Inflammatory macrophage treated with lipopolysaccharide for 1 hour (primary cell): ENCODE measurements around the gene ZSWIM2.
"Not testable (repeated sequence)": the region's sequence is repeated elsewhere in the genome, so short reads cannot be mapped to it uniquely, and the experiment has no call there.

ENCODE experiments used
- DNase-seq, 2 donors: peaks; one replicate each; pipeline ENCODE4 v3.0.0-alpha.2; 2020 to 2022

ZSWIM2 gene

GRCh38 chr2:186848873-186849578 is at the start of gene ZSWIM2:
ZSWIM2 (minus strand) TSS chr2:186849170; CDS start chr2:186849130, 40 bp downstream.
- peak; percentile 73 to 79 for DNase-seq

- not testable (repeated sequence) for DNase-seq
Observed at GRCh38 chr2:186896220-186896619, 47.2 kb upstream of the ZSWIM2 start.

- no peak for DNase-seq
Observed at GRCh38 chr2:186895451-186895850, 46.5 kb upstream of the ZSWIM2 start.

GRCh38 chr2:186894478-186894877 is 45.5 kb upstream of the ZSWIM2 start:
- DNase-seq = no peak

- DNase-seq = no peak
Observed at GRCh38 chr2:186892821-186893220, 43.9 kb upstream of the ZSWIM2 start.

- no peak for DNase-seq
Observed at GRCh38 chr2:186891185-186891621, 42.2 kb upstream of the ZSWIM2 start.

- no peak for DNase-seq
Observed at GRCh38 chr2:186889101-186889879, 40.3 kb upstream of the ZSWIM2 start.

GRCh38 chr2:186887107-186888090 is 38.4 kb upstream of the ZSWIM2 start:
- DNase-seq = no peak

- no peak for DNase-seq
Observed at GRCh38 chr2:186884587-186884986, 35.6 kb upstream of the ZSWIM2 start.

GRCh38 chr2:186883666-186884065 is 34.7 kb upstream of the ZSWIM2 start:
- DNase-seq = no peak

- no peak for DNase-seq
Observed at GRCh38 chr2:186882511-186883071, 33.6 kb upstream of the ZSWIM2 start.

- DNase-seq = no peak
Observed at GRCh38 chr2:186881660-186882059, 32.7 kb upstream of the ZSWIM2 start.

GRCh38 chr2:186879312-186879711 is 30.3 kb upstream of the ZSWIM2 start:
- no peak for DNase-seq

GRCh38 chr2:186874713-186875112 is 25.7 kb upstream of the ZSWIM2 start:
- no peak for DNase-seq

- DNase-seq = no peak
Observed at GRCh38 chr2:186871881-186872280, 22.9 kb upstream of the ZSWIM2 start.

GRCh38 chr2:186868344-186868743 is 19.4 kb upstream of the ZSWIM2 start:
- no peak for DNase-seq

- DNase-seq = peak; percentile 21 to 68
Observed at GRCh38 chr2:186862869-186863709, 14.1 kb upstream of the ZSWIM2 start.

GRCh38 chr2:186855216-186855615 is 6.2 kb upstream of the ZSWIM2 start:
- DNase-seq = no peak

- DNase-seq = peak in 1 of 2 donors; percentile 13
Observed at GRCh38 chr2:186853951-186854350, 5.0 kb upstream of the ZSWIM2 start.

- DNase-seq = no peak
Observed at GRCh38 chr2:186852508-186852907, 3.5 kb upstream of the ZSWIM2 start.

- no peak for DNase-seq
Observed at GRCh38 chr2:186842373-186842772, 6.6 kb downstream of the ZSWIM2 start.

- no peak for DNase-seq
Observed at GRCh38 chr2:186841940-186842339, 7.0 kb downstream of the ZSWIM2 start.
